Measurements from ENCODE around the gene SH3TC1. TPM values are rescaled to one million over a fixed set of nuclear protein-coding genes. Genes with fewer than 3 reads are reported as not detected.

Gene SH3TC1
- total and polyA plus RNA-seq, 9 donors: 1.1 to 34.5 (median 5.4) TPM

GRCh38 chr4:8284391-8284790 is 85.3 kb downstream of the SH3TC1 start:
- Histone ChIP-seq H3K27me3 (no peaks in the 10 kb centered on the region), H3K4me1 (ENCODE audit: insufficient read depth) (peaks cover 10% of the 10 kb centered on the region), H3K27ac (no peak overlapping the region), H3K4me3 (no peak overlapping the region), H3K9me3 (no peaks in the 10 kb centered on the region), H3K36me3 (no peaks in the 10 kb centered on the region)
- TF ChIP-seq POLR2A (IDR thresholded peaks at IDR 0.05): no peak
- 67 to 77% (median 72%) methylated on average over 7 to 11 of the region's 11 CpGs for WGBS, 3 donors
- peak in 2 of 5 donors; percentile 17 to 34 for DNase-seq
- intact Hi-C loops (cut with DNase I): no loop called here

GRCh38 chr4:8285143-8285975 is 86.3 kb downstream of the SH3TC1 start:
- peak in 3 of 5 donors; percentile 13 to 30 (median 16) for DNase-seq
- TF ChIP-seq, protein P1, sequence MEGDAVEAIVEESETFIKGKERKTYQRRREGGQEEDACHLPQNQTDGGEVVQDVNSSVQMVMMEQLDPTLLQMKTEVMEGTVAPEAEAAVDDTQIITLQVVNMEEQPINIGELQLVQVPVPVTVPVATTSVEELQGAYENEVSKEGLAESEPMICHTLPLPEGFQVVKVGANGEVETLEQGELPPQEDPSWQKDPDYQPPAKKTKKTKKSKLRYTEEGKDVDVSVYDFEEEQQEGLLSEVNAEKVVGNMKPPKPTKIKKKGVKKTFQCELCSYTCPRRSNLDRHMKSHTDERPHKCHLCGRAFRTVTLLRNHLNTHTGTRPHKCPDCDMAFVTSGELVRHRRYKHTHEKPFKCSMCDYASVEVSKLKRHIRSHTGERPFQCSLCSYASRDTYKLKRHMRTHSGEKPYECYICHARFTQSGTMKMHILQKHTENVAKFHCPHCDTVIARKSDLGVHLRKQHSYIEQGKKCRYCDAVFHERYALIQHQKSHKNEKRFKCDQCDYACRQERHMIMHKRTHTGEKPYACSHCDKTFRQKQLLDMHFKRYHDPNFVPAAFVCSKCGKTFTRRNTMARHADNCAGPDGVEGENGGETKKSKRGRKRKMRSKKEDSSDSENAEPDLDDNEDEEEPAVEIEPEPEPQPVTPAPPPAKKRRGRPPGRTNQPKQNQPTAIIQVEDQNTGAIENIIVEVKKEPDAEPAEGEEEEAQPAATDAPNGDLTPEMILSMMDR (IDR thresholded peaks at IDR 0.05): no peak
- TF ChIP-seq POLR2A (IDR thresholded peaks at IDR 0.05): no peak
- TF ChIP-seq EP300 (IDR thresholded peaks at IDR 0.05): no peak
- WGBS, 3 donors: 70 to 82% (median 73%) methylated on average over 16 of the region's 16 CpGs

GRCh38 chr4:8285976-8286718 is 87.1 kb downstream of the SH3TC1 start:
- DNase-seq: peak in 2 of 5 donors; percentile 19 to 30
- no peak for TF ChIP-seq EP300 (IDR thresholded peaks at IDR 0.05)
- TF ChIP-seq, protein P1 (IDR thresholded peaks at IDR 0.05): no peak
- Histone ChIP-seq H3K9me3 (no peaks in the 10 kb centered on the region), H3K4me3 (no peak overlapping the region), H3K4me1 (ENCODE audit: insufficient read depth) (peaks cover 7% of the 10 kb centered on the region), H3K27me3 (no peaks in the 10 kb centered on the region), H3K27ac (no peak overlapping the region), H3K36me3 (no peaks in the 10 kb centered on the region)
- intact Hi-C loops (cut with DNase I): no loop called here
- WGBS, 3 donors: 83 to 88% (median 87%) methylated on average over 20 to 23 of the region's 23 CpGs

More at GRCh38 chr4:8285143-8285975, 86.3 kb downstream of the SH3TC1 start:
- H3K27ac ChIP-seq: no peak overlapping the region
- no peaks in the 10 kb centered on the region for H3K27me3 ChIP-seq
- H3K4me1 ChIP-seq (ENCODE audit: insufficient read depth): peaks cover 9% of the 10 kb centered on the region
- H3K4me3 ChIP-seq: no peak overlapping the region
- no peaks in the 10 kb centered on the region for H3K36me3 ChIP-seq
- no peaks in the 10 kb centered on the region for H3K9me3 ChIP-seq
- intact Hi-C loops (cut with DNase I): no loop called here

DNA sequence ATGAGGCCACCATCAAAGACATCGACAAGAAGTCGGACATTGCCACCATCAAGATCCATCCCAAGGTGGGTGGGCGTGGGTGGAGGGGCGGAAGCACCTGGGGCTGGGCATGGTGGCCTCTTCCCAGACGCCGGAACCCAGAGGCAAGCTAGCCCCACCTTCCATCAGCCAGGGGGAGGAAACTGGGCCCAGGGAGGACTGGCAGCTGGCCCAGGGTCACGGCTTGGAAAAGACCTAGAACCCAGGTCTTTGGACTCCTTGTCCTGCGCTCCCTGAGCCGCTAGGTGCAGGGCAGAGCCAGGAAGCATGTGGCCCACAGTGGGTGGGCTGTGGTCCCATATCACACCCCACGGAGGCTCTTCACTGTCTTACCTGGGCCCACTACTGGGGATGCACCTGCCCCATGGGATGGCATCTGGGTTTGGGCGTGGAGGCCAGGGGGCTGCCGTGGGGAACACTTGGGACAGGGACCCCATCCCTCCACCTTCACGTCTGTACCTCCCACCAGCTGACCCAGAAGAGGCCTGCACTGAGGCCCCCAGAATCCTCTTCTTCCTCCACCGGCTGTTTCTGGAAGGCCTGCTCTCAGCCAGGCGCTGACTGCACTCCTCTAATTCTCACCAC is 87.7 kb downstream of the SH3TC1 start:
- Histone ChIP-seq H3K4me1 (ENCODE audit: insufficient read depth) (peaks cover under 1% of the 10 kb centered on the region), H3K27me3 (no peaks in the 10 kb centered on the region), H3K9me3 (no peaks in the 10 kb centered on the region), H3K4me3 (no peak overlapping the region), H3K27ac (no peak overlapping the region), H3K36me3 (no peaks in the 10 kb centered on the region)
- 81 to 91% (median 82%) methylated on average over 14 to 15 of the region's 15 CpGs for WGBS, 3 donors
- no peak for TF ChIP-seq EP300 (IDR thresholded peaks at IDR 0.05)
- no peak for TF ChIP-seq POLR2A (IDR thresholded peaks at IDR 0.05)
- TF ChIP-seq, protein P1 (IDR thresholded peaks at IDR 0.05): no peak
- DNase-seq: peak in 2 of 5 donors; percentile 22 to 31
- intact Hi-C loops (cut with DNase I): no loop called here
